NCI-H2196 treated with DMSO at 0.1 percent for 48 hours (cell line): ENCODE results near the gene PRLH.
"Not testable (repeated sequence)": the region's sequence is repeated elsewhere in the genome, so short reads cannot be mapped to it uniquely, and the experiment has no call there.

Source experiments
- DNase-seq: peaks from one replicate; lab custom pipeline; 2025; ENCODE audit not compliant: unreplicated experiment; lab: John Stamatoyannopoulos, UW

PRLH gene

GRCh38 chr2:237581326-237581725 lies 15.0 kb downstream of the PRLH start:
- DNase-seq, result no peak

- DNase-seq, result peak; percentile 78
These were observed 15.7 kb downstream of the PRLH start for GRCh38 chr2:237581751-237582746.

GRCh38 chr2:237583385-237584295 lies 17.3 kb downstream of the PRLH start:
- no peak for DNase-seq

- no peak for DNase-seq
These were observed 19.3 kb downstream of the PRLH start for GRCh38 chr2:237585590-237586221.

GRCh38 chr2:237588044-237588696 lies 21.8 kb downstream of the PRLH start:
- no peak for DNase-seq

- peak; percentile 70 for DNase-seq
These were observed 24.1 kb downstream of the PRLH start, which contains the start of gene RAB17 for GRCh38 chr2:237590272-237591140. Gene RAB17, minus strand, starts transcription at chr2:237590734. Its CDS starts 4,580 bp downstream, at chr2:237586154.

- peak; percentile 64 for DNase-seq
These were observed 24.9 kb downstream of the PRLH start for GRCh38 chr2:237591141-237591881.

- no peak for DNase-seq
These were observed 26.1 kb downstream of the PRLH start for GRCh38 chr2:237592425-237592980.

- DNase-seq, result no peak
These were observed 26.7 kb downstream of the PRLH start for GRCh38 chr2:237593036-237593435.

GRCh38 chr2:237593596-237594320 lies 27.4 kb downstream of the PRLH start:
- DNase-seq, result no peak

GRCh38 chr2:237594514-237594871 lies 28.1 kb downstream of the PRLH start:
- DNase-seq, result no peak

GRCh38 chr2:237595829-237596519 lies 29.6 kb downstream of the PRLH start:
- not testable (repeated sequence) for DNase-seq

- no peak for DNase-seq
These were observed 30.3 kb downstream of the PRLH start for GRCh38 chr2:237596520-237597195.

GRCh38 chr2:237597196-237598145 lies 31.1 kb downstream of the PRLH start:
- no peak for DNase-seq

GRCh38 chr2:237598468-237599208 lies 32.3 kb downstream of the PRLH start:
- DNase-seq, result no peak
